Pancreas (tissue), 10 donors: Measurements from ENCODE around the gene SLC25A12. TPM values are rescaled to one million over a fixed set of nuclear protein-coding genes. Genes with fewer than 3 reads are reported as not detected.

Experiments
- ATAC-seq, 4 donors: fragments of 200-7000 bp; cut with Tn5 transposase; one replicate each; pipeline versions ENCODE4 v1.8.0 to v1.9.1; 2020; ENCODE audit warnings: mild to moderate bottlenecking in 4 of 4, moderate library complexity in 4 of 4
- DNase-seq, 6 donors: peaks; one replicate each; pipeline ENCODE4 v3.0.0-alpha.2; 2020
- FAIRE-seq: peaks from 2 replicates; lab custom pipeline; 2012; peaks lifted over from hg19 to GRCh38; lab: Jason Lieb, UNC
- H3K27ac ChIP-seq, 4 donors: fragments of 200-600 bp; sonication (generic); 1 replicate in 3 of 4; 2 replicates in 1 of 4; pipeline versions ENCODE4 v1.5.0 to v1.8.0; 2020
- H3K27me3 ChIP-seq, 4 donors: fragments of 200-600 bp; one replicate each; pipeline ENCODE4 v1.8.0; 2021
- H3K36me3 ChIP-seq, 3 donors: fragments of 200-600 bp; sonication (generic) in 1 of 3; one replicate each; pipeline versions ENCODE4 v1.5.0 to v1.8.0; 2020 to 2021
- H3K4me1 ChIP-seq, 3 donors: fragments of 200-600 bp; one replicate each; pipeline ENCODE4 v1.8.0; 2021
- H3K4me3 ChIP-seq, 4 donors: fragments of 200-600 bp; sonication (generic) in 2 of 4; one replicate each; pipeline versions ENCODE4 v1.5.0 to v1.8.0; 2020 to 2021
- H3K9me3 ChIP-seq, 4 donors: fragments of 200-600 bp; one replicate each; pipeline ENCODE4 v1.8.0; 2021
- WGBS, 2 donors: extraction: QIAGEN DNeasy Blood & Tissue Kit; methylation state at CpG; one replicate each; pipeline ENCODE4 v1.1.7; 2013; 5-methylcytosine and 5-hydroxymethylcytosine counted together
- intact Hi-C, 3 donors: fragments of 100-400 bp; cut with DNase I; formaldehyde crosslinking; loops; one replicate each; pipeline versions ENCODE4 v1.11.1 to v1.14.2; 2022
- polyA plus RNA-seq, 2 donors: library from polyadenylated mRNA; stranded (reverse); fragments of 200-250 nt; gene quantifications; one replicate each; pipeline ENCODE4 v1.2.3, GENCODE V29; 2013
- total RNA-seq, 6 donors: library from RNA; stranded (reverse); fragmentation: NEBNext Ultra II Directional in 4 of 6; extraction: Animal tissue kit (Norgen Biotek cat#: 25700) in 4 of 6; gene quantifications; one replicate each; pipeline versions ENCODE4 v1.2.1 to v1.2.4, GENCODE V29; 2021 to 2023
- TF ChIP-seq, protein P1 (sequence below), 4 donors: fragments of 200-600 bp; sonication (generic) in 3 of 4; IDR thresholded peaks; one replicate each; pipeline versions ENCODE4 v1.5.0 to v1.8.0; 2021; ENCODE audit warnings: antibody characterized with exemption in 4 of 4
- donor health status: healthy with polysubstance abuse.
- donor health status: DM: no; HTN: no; CAD: no; lungs with moderate emphysema.
- donor health status: DM: no; HTN: no; CAD: no.
- donor health status: control.
- donor health status: control.
- donor health status: Bipolar disorder and iron deficiency.
- donor health status: DM: yes; HTN: yes; CAD: no.
- donor health status: DM: no; HTN: no; CAD: no.
- donor health status: DM: no; HTN: no; CAD: no.
- donor health status: DM: yes; HTN: yes; CAD: no.

The SLC25A12 gene
- total and polyA plus RNA-seq, 8 donors: 1.7 to 8.9 (median 3.0) TPM

DNA sequence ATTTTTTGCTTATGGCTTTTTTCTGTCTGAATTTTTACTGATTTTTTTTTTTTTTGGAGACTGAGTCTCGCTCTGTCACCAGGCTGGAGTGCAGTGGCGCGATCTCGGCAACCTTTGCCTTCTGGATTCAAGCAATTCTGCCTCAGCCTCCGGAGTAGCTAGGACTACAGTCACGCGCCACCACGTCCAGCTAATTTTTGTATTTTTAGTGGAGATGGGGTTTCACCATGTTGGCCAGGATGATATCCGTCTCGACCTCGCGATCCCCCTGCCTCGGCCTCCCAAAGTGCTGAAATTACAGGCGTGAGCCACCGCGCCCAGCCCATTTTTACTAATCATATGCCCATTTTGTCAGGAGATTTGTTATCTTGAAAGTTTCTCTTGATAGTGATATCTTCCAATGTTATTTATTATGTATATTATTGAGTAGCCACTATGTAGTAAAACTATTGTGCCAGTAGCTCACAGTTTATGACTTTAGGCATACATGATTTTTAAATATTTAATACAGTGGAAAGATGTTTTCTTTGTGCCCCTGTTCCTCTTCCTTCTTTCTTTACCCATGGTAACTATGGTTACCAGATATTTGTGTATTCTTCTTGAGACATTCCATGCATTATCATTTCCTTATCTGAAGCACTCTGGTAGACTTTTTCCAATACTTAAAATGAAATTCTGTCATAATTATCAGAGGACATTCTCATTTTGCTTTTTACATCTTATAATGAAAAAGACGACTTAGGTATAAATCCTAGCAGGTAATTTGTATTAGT is 30.3 kb upstream of the SLC25A12 start:
- ATAC-seq (no peak), DNase-seq (no peak), FAIRE-seq (no peak)
- Histone ChIP-seq H3K36me3 (no peaks in the 10 kb centered on the region), H3K9me3 (no peaks in the 10 kb centered on the region), H3K4me1 (peaks cover 4 to 19% (median 14%) of the 10 kb centered on the region in 3 donors), H3K27me3 (no peaks in the 10 kb centered on the region), H3K4me3 (no peak overlapping the region), H3K27ac (no peak overlapping the region)
- TF ChIP-seq, protein P1, sequence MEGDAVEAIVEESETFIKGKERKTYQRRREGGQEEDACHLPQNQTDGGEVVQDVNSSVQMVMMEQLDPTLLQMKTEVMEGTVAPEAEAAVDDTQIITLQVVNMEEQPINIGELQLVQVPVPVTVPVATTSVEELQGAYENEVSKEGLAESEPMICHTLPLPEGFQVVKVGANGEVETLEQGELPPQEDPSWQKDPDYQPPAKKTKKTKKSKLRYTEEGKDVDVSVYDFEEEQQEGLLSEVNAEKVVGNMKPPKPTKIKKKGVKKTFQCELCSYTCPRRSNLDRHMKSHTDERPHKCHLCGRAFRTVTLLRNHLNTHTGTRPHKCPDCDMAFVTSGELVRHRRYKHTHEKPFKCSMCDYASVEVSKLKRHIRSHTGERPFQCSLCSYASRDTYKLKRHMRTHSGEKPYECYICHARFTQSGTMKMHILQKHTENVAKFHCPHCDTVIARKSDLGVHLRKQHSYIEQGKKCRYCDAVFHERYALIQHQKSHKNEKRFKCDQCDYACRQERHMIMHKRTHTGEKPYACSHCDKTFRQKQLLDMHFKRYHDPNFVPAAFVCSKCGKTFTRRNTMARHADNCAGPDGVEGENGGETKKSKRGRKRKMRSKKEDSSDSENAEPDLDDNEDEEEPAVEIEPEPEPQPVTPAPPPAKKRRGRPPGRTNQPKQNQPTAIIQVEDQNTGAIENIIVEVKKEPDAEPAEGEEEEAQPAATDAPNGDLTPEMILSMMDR (IDR thresholded peaks at IDR 0.05): no peak
- intact Hi-C loops: no loop called here
- WGBS, 2 donors: 90 to 96% methylated on average over 17 of the region's 17 CpGs

DNA sequence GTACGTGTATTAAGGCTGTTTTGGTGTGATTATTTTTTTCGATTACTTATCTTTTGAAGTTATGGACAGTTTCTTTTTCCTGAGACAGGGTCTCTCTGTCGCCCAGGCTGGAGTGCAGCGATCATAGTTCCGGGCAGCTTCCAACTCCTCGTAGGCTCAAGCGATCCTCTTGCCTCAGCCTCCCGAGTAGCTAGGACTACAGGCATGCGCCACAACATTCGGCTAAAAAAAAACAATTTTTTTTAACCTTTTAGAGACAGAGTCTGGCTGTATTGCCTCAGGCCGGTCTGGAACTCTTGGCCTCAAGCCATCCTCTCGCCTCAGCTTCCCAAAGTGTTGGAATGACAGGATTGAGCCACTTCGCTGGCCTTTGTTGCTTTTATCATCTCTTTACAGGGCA is 29.2 kb upstream of the SLC25A12 start:
- WGBS, 2 donors: 17% methylated on average over 13 of the region's 13 CpGs
- ATAC-seq (peak; percentile 30 to 58 (median 39)), DNase-seq (peak in 3 of 6 donors; percentile 16 to 36 (median 23)), FAIRE-seq (no peak)
- no peaks in the 10 kb centered on the region for H3K36me3 ChIP-seq
- TF ChIP-seq, protein P1 (IDR thresholded peaks at IDR 0.05): no peak
- intact Hi-C loops: no loop called here
- no peaks in the 10 kb centered on the region for H3K9me3 ChIP-seq
- H3K4me1 ChIP-seq: peaks cover 4 to 19% (median 14%) of the 10 kb centered on the region in 3 donors
- H3K27ac ChIP-seq: peak overlapping the region; percentile 85 to 97 (median 90)
- no peaks in the 10 kb centered on the region for H3K27me3 ChIP-seq
- peak overlapping the region; percentile 38 to 82 (median 68) for H3K4me3 ChIP-seq

DNA sequence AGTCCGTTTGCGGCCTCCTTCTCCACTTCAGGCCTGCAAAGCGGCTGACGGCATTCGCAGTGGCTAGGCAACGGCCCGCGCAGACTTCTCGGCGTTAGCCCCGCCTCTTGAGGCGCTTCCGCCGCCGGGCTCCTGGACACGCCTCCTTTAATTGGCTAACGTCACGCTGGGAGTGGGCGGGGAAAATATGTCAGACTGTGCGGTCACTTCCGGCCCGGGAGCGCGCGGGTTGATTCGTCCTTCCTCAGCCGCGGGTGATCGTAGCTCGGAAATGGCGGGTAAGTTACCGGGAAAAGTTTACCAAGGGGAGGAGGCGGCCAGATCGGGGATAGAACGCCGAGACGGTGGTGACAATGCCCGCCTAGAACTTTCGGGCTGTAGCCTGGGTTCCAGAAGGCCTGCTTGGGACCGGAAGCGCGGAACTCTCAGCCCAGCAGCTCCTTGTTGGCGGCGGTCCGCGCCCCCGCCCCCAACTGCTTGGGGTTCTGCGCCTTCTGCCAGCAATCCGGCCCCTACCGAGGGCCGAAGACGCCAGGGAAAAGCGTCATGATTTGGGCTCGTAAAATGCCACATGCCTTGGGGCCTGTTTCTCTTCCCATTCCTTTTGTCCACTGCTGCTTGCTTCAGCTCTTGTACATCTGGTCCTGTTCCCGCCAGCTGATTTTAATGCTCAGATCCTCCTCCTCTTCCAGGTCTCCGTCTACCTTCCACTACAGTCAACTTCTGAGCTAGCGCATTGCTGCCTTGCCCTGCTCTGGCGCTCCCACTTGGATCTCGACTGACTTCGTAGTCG is 28.4 kb upstream of the SLC25A12 start, which contains the start of gene HAT1:
Gene HAT1, plus strand, starts transcription at position 232 of the 793 bp plus-strand sequence. Its CDS starts 40 bp downstream, at position 272.
- ATAC-seq: peak; percentile 97 to 99 (median 98)
- peak within 1 kb of the TSS; percentile 38 to 82 (median 68) for H3K4me3 ChIP-seq
- TF ChIP-seq, protein P1 (IDR thresholded peaks at IDR 0.05): no peak
- peaks cover 4 to 19% (median 14%) of the 10 kb centered on the region in 3 donors for H3K4me1 ChIP-seq
- H3K36me3 ChIP-seq: no peaks in the 10 kb centered on the region
- peak; percentile 79 for FAIRE-seq
- intact Hi-C loops: no loop called here
- 0 to 1% methylated on average over 57 to 61 of the region's 61 CpGs for WGBS, 2 donors
- H3K27me3 ChIP-seq: no peaks in the 10 kb centered on the region
- H3K9me3 ChIP-seq: no peaks in the 10 kb centered on the region
- peak within 1 kb of the TSS; percentile 85 to 97 (median 90) for H3K27ac ChIP-seq
- peak; percentile 95 to 98 (median 97) for DNase-seq

DNA sequence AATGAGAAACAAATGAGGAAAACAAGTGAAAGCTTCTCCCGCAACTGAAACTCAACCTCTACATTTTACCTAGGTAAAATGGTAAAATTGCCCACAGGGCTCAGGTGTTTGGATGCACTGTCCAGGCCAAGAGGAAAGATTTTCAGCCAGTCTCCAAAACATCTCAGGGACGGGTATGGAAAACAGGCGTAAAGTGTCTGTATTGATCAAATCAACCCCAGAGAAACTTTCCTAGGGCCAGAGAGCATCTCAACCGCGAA is 27.9 kb upstream of the SLC25A12 start:
- peak in 1 of 4 donors; percentile 3 for ATAC-seq
- WGBS, 2 donors: 15 to 16% methylated on average over 5 of the region's 5 CpGs
- no peaks in the 10 kb centered on the region for H3K36me3 ChIP-seq
- intact Hi-C loops: no loop called here
- H3K9me3 ChIP-seq: no peaks in the 10 kb centered on the region
- no peaks in the 10 kb centered on the region for H3K27me3 ChIP-seq
- H3K27ac ChIP-seq: peak overlapping the region; percentile 85 to 97 (median 90)
- DNase-seq: no peak
- no peak for FAIRE-seq
- TF ChIP-seq, protein P1 (IDR thresholded peaks at IDR 0.05): no peak
- H3K4me3 ChIP-seq: peak overlapping the region in 2 of 4 donors; percentile 68
- peaks cover 4 to 19% (median 14%) of the 10 kb centered on the region in 3 donors for H3K4me1 ChIP-seq
